GM18505 (cell line): Measurements from ENCODE around the gene BARHL1.

Source experiments
- ATAC-seq: cut with Tn5 transposase; IDR thresholded peaks from one replicate; pipeline ENCODE4 v1.9.1; 2021; ENCODE audit not compliant: unreplicated experiment
- POLR2A ChIP-seq: IDR thresholded peaks from 4 replicates; pipeline ENCODE4 v1.6.1; 2011; ENCODE audit warnings: borderline replicate concordance; ENCODE audit not compliant: insufficient read depth, insufficient read length; ENCODE audit errors: extremely low read depth

Gene BARHL1

DNA sequence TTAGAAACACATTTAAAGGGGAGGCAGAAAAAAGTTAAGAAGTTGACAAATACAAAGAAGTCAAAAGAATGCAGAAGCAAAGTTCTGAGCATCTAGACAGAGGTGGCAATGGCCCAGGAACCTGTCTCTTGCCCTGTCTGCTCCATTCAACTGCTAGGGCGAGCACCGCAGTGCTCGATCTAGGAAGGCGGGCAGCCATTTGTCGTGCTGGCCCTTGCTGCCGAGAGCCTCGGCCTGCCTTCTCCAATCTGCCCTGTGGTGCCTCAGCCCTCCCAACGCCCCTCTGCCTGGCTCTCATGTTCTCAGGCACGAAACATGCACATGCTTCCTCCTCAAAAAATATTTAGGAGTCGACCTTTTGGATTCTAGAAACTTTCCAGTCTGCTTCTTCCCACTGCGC, 45.2 kb downstream of the BARHL1 start:
- no peak for ATAC-seq
- TF ChIP-seq POLR2A: no peak

DNA sequence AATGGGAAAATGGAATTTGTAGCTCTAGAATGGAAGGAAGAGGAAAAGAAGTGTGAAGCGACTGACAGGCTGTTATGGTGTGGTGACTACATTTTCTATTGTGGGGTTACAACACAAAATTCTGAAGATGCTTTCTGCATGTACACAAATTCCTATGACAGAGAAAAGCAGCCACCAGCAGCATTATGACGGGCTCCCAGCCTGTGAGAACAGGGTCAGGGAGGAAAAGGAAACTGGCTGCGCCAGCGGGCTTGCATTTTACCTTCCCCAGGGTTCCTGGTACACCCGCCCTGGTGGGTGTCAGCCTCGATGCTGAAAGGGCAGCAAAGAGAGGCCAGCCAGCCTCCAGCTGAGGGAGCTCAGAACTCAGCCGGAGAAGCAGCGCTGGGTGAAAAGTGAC, 46.3 kb downstream of the BARHL1 start:
- no peak for TF ChIP-seq POLR2A
- no peak for ATAC-seq

DNA sequence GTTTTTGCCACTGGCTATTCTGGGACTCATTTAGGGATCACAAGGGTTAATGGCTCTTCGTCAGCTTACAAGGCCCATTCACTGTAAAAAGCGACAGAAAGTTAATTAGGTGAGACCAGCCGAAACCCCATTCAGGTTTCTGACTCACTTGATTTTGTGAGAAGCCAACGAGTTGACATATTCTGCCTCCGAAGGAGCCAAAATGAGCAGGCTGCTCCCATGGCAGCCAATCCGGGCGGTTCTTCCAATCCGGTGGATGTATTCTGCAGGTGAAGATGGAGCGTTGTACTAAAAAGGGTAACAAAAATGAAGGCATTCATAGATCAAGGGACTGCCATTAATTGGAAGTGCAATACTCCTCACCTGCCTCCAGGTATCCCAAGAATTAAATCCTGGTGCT, 47.7 kb downstream of the BARHL1 start:
- TF ChIP-seq POLR2A: no peak
- ATAC-seq: no peak

DNA sequence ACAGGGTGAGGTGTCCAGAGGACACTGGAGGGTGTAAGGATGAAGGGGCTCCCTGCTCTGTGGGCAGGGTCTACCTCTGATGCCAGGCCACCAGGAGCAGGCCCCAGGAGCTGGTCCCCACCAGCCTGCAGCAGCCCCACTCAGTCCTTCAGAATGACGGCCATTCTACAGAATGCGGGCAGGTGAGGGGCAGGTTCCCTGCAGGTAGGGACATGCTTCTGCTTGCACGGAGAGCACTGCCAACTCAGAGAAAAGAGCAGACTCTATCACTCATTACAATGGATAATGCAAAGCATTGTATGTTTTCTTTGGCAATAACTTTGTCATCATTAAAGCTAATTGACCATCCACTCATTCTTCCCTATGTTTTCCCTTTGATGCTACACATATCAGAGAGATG, 48.4 kb downstream of the BARHL1 start:
- ATAC-seq: no peak
- TF ChIP-seq POLR2A: no peak

DNA sequence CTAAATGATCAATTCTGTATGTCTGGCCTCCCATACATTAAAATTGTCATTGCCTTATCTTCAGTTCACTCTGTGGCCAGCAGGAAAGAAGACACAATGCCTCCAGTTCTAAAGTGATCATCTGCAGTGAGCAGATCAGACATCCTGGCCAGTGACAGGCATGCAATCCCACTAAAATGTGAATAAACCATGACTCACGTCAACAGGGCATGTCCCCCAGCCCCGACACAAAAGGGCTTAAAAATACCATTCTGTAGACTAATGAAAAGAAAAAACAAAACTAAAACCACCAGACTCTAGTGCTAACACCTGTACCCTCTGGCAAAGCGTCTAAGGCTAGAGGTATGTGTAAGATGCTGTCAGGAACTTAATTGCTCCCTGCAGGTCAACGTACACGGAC, 48.9 kb downstream of the BARHL1 start:
- no peak for TF ChIP-seq POLR2A
- no peak for ATAC-seq

DNA sequence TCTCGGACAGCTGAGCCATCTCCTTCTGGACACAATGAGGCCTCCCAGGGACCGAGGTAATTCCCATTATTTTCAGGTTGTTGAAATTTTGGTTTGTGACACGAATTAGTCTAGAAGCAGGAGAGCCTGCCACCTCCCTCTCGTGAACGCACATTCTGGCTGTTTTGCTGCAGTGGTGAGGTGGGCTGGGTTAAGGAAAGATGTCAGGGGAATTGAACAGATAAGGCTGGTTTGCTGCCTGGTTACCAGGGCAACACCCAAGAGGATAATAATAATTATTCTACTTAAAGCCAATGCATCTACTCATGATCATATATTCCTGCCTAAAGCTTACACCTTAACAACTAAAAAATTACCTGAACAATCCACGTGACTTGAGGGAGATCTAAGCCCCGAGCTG, 49.3 kb downstream of the BARHL1 start:
- ATAC-seq: no peak
- no peak for TF ChIP-seq POLR2A

DNA sequence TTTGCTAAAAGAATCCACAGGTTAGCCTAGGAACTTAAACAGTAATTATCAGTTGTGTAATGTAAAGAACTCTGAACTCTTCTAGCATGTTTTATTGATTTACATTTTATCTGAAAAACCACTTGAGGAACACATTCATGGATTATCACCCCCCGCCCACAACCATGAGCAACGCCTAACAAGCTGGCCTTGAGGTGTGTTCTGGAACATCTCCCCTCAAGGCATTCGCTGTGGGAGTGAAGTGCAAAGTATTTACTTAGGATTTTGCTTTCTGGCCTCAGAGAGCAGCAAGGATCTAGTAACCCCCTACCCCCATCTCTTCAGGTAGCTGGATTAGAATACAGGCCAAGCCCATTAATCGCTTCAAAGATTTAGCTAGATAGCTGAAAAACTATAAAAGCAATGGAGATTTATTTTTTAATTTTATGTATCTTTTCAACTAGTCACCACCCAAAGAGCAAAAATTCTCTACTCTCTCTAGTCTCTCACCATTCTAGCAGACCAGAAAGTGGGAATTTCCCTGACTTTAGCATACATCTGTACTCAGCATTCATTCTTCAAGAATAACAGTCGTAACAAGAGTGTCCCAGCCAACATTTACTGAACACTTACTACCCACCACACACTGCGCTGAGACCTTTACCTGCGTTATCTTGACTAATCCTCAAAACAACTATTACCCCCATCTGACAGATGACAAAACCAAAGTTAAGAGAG, 50.2 kb downstream of the BARHL1 start:
- no peak for TF ChIP-seq POLR2A
- ATAC-seq: no peak

DNA sequence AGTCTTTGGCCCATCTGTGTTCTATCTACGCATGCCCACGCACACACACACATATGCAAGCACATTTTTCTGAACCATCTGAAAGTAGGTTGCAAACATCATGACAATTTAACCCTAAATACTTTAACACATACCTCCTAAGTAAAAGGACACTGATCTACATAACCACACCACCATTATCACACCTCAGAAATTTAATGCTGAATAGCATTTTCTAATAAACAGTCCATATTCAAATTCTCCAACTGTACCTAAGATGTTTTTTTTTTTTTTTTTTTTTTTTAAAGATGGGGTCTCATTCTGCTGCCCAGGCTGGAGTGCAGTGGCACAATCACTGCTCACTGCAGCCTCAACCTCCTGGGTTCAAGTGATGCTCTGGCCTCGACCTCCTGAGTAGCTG, 51.9 kb downstream of the BARHL1 start:
- TF ChIP-seq POLR2A: no peak
- no peak for ATAC-seq

DNA sequence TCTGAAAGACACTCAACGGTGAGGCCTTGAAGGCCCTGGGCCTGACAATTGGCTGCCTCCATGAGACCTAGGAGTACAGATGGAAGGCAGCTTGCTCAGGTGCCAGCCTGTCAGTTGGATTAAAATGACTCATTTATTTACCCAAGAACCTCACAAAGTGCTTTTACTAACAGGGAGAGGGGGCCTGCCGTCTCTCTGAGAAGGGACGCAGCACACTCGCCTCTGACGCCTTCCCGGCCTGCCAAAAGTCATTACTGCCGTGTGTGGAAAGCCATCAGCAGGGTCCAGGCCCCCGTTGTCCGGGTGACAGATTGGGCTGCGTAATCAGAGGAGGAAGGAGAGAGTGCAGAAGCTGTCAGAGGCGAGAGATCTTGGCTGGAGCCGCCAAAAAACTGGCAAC, 54.9 kb downstream of the BARHL1 start:
- TF ChIP-seq POLR2A: no peak
- no peak for ATAC-seq

DNA sequence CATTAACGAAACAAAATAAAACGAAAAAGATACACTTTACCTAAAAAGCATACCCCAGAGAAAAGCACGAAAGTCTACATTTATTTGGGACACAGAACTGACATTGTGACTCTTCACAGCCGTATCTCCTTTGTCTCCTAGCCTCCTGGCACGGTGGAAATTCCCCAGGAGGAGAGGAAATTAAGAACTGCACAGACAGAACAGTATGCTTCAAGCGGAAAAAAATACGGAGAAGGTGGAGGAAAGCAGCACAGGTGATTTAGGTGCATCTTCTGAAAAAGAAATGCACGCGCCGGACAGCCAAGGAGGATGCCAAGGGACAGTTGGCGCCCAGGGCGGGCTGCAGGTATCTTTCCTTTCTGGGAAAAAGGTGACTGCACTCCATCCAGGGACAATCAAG, 55.4 kb downstream of the BARHL1 start:
- no peak for TF ChIP-seq POLR2A
- ATAC-seq: no peak

DNA sequence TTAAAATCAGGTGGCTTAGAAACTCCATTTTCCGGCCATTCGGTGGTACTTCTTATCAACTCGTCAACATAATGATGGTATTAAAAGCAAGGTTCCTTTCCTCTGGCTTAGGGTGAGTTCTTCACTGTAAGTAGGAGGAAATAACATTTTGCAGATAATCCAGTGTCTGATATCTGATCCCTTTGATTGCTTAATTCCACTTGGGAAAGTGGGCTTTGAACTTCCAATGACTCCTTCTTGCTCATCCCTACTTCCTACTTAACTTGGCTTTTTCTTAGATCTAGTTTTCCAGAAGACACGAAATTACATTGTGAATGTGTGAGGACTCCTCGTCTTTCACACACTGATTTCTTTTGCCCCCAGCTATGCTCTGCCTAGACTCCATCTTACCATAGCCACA, 55.8 kb downstream of the BARHL1 start:
- no peak for TF ChIP-seq POLR2A
- ATAC-seq: no peak

DNA sequence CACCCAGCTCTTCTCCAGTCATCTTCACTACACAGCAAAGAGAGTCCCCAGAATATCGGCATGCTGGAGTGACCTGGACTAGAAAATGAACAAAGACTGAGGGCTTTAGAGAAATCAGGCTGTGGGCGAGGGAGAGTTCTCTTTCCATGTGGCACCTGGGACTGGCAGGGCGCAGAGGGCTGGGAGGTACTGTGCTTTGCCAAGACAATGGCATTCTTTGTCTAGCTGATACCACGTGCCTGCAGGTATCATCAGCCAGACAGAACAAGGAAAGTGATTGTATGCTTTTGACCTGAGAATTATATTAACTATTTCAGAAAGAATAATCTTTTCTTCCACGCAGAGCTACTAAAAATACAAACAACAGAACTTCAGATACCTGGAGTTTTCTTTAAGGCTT, 56.9 kb downstream of the BARHL1 start:
- no peak for ATAC-seq
- no peak for TF ChIP-seq POLR2A
